K562 (cell line): ENCODE data around the gene MXD3. TPM values are rescaled to one million over a fixed set of nuclear protein-coding genes. Genes with fewer than 3 reads are reported as not detected.

ENCODE experiments used
- CBX5 ChIP-seq: IDR thresholded peaks from 2 replicates; pipeline ENCODE4 v1.6.1; 2014; ENCODE audit warnings: low read depth, borderline replicate concordance
- CBX8 ChIP-seq: fragments of 200-600 bp; sonication (generic); IDR thresholded peaks from 2 replicates; pipeline ENCODE4 v1.6.1; 2012; ENCODE audit warnings: borderline replicate concordance, mixed run types, low read depth, mild to moderate bottlenecking, moderate library complexity, mixed read lengths, low read length, control low read depth, inconsistent platforms; ENCODE audit not compliant: poor library complexity, severe bottlenecking; ENCODE audit errors: extremely low read depth
- CREB3L1 ChIP-seq: fragments of 450-650 bp; IDR thresholded peaks from 2 replicates; pipeline ENCODE4 v1.6.1; 2014; ENCODE audit warnings: low read depth, mild to moderate bottlenecking, moderate library complexity, borderline replicate concordance
- RNF219 ChIP-seq: fragments of 250-450 bp; sonication (Bioruptor Pico); IDR thresholded peaks from 2 replicates; pipeline ENCODE4 v1.5.0; 2022; ENCODE audit warnings: mild to moderate bottlenecking
- SIN3A ChIP-seq, 2 experiments: fragments of 150-350 bp in 1 of 2; IDR thresholded peaks; 2 replicates each; pipeline ENCODE4 v1.6.1; 2011 to 2016; ENCODE audit warnings: borderline replicate concordance in 2 of 2, low read depth in 2 of 2, low read length in 2 of 2, mild to moderate bottlenecking in 2 of 2, moderate library complexity in 2 of 2; ENCODE audit not compliant: control insufficient read depth in 1 of 2
- SOX6 ChIP-seq: fragments of 450-650 bp; IDR thresholded peaks from 2 replicates; pipeline ENCODE4 v1.6.1; 2014; ENCODE audit warnings: mild to moderate bottlenecking
- ZBTB11 ChIP-seq, 3 experiments: fragments of 200-800 bp in 1 of 3; fragments of 250-450 bp in 1 of 3; fragments of 450-650 bp in 1 of 3; sonication (Bioruptor Pico) in 1 of 3; sonication (Bioruptor generic) in 1 of 3; formaldehyde crosslinking in 1 of 3; IDR thresholded peaks; 2 replicates each; pipeline versions ENCODE4 v1.6.1 to v1.8.0; 2016 to 2022; ENCODE audit warnings: mild to moderate bottlenecking in 2 of 3, missing genetic modification characterization in 2 of 3, missing compliant biosample characterization in 1 of 3, moderate library complexity in 1 of 3
- ZNF212 ChIP-seq: fragments of 450-650 bp; formaldehyde crosslinking; IDR thresholded peaks from 2 replicates; pipeline ENCODE4 v1.4.0; 2020; ENCODE audit warnings: mild to moderate bottlenecking
- ZNF354B ChIP-seq: fragments of 250-450 bp; sonication (Bioruptor Pico); IDR thresholded peaks from 2 replicates; pipeline ENCODE4 v1.4.0; 2020
- polyA plus RNA-seq, 8 experiments: library from polyadenylated mRNA; depleted of rRNA in 4 of 8; stranded (reverse) in 5 of 8; unstranded in 3 of 8; fragments of >200 nt; fragmentation: Nextera tagmentation in 2 of 8; fragmentation: Illumina TruSeq in 1 of 8; extraction: Ambion mirVana in 2 of 8; extraction: Trizol in 1 of 8; gene quantifications; 2 replicates each; pipeline versions ENCODE4 v1.2.1 to v1.2.3, GENCODE V29; 2011 to 2014; ENCODE audit warnings: inconsistent platforms in 1 of 8, missing spikeins in 1 of 8
- total RNA-seq, 7 experiments: library from RNA; depleted of rRNA in 6 of 7; stranded (reverse); fragments of >200 nt in 6 of 7; fragmentation: Illumina TruSeq in 2 of 7; extraction: Trizol in 2 of 7; gene quantifications; 2 replicates each; pipeline versions ENCODE4 v1.2.1 to v1.2.3, GENCODE V29; 2011 to 2021; ENCODE audit warnings: low replicate concordance in 1 of 7
- TF ChIP-seq, protein P1 (sequence below), 3 experiments: fragments of 200-800 bp in 1 of 3; sonication (Bioruptor generic) in 1 of 3; sonication (generic) in 1 of 3; formaldehyde crosslinking in 1 of 3; IDR thresholded peaks; 2 replicates each; pipeline versions ENCODE4 v1.6.1 to v1.8.0; 2016 to 2022; ENCODE audit warnings: mild to moderate bottlenecking in 2 of 3, missing compliant biosample characterization in 2 of 3, missing genetic modification characterization in 2 of 3, missing genetic modification reagents in 1 of 3
- TF ChIP-seq, protein P2 (sequence below): IDR thresholded peaks from 2 replicates; pipeline ENCODE4 v1.6.1; 2011; ENCODE audit warnings: borderline replicate concordance, low read depth, mild to moderate bottlenecking, moderate library complexity, low read length; ENCODE audit not compliant: insufficient read depth, poor library complexity, severe bottlenecking

Gene MXD3
- total and polyA plus RNA-seq, 9 of the 15 experiments (the other 6 are each of a cell fraction or from before 2014, with no cell fraction given) = 0.28 to 24.8 (median 4.5) TPM

- TF ChIP-seq RNF219 (CRISPR knock-in tag) = no peak
- TF ChIP-seq CREB3L1 = no peak
- TF ChIP-seq CBX8 = no peak
- no peak for TF ChIP-seq CBX5
- TF ChIP-seq ZNF354B (CRISPR knock-in tag) = no peak
- TF ChIP-seq, protein P1, sequence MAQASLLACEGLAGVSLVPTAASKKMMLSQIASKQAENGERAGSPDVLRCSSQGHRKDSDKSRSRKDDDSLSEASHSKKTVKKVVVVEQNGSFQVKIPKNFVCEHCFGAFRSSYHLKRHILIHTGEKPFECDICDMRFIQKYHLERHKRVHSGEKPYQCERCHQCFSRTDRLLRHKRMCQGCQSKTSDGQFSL (CRISPR knock-in tag; IDR thresholded peaks at IDR 0.05) = peak; percentile 74; the same call in 1 of the 2 replicates
- TF ChIP-seq, protein P1 (tag; IDR thresholded peaks at IDR 0.05) = no peak
- no peak for TF ChIP-seq SOX6
- TF ChIP-seq ZNF212 (CRISPR knock-in tag) = no peak
- TF ChIP-seq, protein P2, sequence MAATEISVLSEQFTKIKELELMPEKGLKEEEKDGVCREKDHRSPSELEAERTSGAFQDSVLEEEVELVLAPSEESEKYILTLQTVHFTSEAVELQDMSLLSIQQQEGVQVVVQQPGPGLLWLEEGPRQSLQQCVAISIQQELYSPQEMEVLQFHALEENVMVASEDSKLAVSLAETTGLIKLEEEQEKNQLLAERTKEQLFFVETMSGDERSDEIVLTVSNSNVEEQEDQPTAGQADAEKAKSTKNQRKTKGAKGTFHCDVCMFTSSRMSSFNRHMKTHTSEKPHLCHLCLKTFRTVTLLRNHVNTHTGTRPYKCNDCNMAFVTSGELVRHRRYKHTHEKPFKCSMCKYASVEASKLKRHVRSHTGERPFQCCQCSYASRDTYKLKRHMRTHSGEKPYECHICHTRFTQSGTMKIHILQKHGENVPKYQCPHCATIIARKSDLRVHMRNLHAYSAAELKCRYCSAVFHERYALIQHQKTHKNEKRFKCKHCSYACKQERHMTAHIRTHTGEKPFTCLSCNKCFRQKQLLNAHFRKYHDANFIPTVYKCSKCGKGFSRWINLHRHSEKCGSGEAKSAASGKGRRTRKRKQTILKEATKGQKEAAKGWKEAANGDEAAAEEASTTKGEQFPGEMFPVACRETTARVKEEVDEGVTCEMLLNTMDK = peak; percentile 35
- TF ChIP-seq SIN3A (IDR thresholded peaks at IDR 0.05; ENCODE audit: borderline replicate concordance in 2 of 2, control insufficient read depth in 1 of 2, low read depth in 2 of 2, low read length in 2 of 2) = peak in 1 of 2 experiments; percentile 59; a peak in 1 of 4 replicates
- TF ChIP-seq ZBTB11 (CRISPR knock-in tag; IDR thresholded peaks at IDR 0.05) = no peak
Observed at GRCh38 chr5:177302354-177303110, 9.2 kb downstream of the MXD3 start (continued).
